GM21390 (cell line): Measurements from ENCODE around the gene SPATA33.
"Not testable (repeated sequence)": the region's sequence is repeated elsewhere in the genome, so short reads cannot be mapped to it uniquely, and the experiment has no call there.

Experiments
- ATAC-seq: cut with Tn5 transposase; IDR thresholded peaks from one replicate; pipeline ENCODE4 v1.9.1; 2021; ENCODE audit not compliant: unreplicated experiment

SPATA33 gene

GRCh38 chr16:89691231-89691985 is 33.8 kb downstream of the SPATA33 start:
- ATAC-seq: no peak

DNA sequence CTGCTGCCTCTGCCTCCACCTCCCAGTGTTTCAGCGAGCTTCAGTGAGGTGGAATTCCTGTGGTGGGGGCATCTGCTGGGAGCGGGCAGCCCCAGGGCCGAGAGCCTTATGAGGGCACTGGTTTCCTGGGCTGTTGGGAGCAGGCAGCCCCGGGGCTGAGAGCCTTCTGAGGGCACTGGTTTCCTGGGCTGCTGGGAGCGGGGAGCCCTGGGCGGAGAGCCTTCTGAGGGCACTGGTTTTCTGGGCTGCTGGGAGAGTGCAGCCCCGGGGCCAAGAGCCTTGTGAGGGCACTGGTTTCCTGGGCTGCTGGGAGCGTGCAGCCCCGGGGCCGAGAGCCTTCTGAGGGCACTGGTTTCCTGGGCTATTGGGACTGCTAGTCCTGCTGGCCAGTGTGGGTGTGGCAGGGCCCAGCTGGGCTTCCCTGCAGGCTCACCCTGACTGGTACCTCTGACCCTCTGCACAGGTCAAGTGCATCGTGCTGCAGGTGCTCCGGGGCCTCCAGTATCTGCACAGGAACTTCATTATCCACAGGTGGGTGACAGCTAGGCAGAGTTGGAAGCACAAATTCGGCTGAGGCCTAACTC is 34.4 kb downstream of the SPATA33 start:
- no peak for ATAC-seq

DNA sequence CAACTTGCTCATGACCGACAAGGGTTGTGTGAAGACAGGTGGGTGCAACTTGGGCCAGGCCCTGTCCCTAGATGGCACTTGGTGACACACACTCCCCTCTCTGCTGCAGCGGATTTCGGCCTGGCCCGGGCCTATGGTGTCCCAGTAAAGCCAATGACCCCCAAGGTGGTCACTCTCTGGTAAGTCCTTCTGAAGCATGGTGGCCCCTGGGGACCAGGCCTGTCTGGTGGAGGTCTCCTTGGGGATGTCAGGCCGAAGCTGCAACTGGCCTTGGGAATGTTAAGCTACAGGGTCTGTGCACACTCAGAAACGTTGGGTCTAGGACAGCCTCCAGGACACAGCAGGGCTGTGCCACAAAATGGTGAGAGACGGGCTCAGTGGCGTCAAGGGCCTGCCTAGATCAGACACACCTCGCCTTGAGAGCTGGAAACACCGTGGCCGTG is 35.7 kb downstream of the SPATA33 start:
- ATAC-seq: no peak

- ATAC-seq: no peak
These were observed 36.5 kb downstream of the SPATA33 start for GRCh38 chr16:89693931-89694783.

GRCh38 chr16:89694784-89695085 is 37.1 kb downstream of the SPATA33 start:
- not testable (repeated sequence) for ATAC-seq

GRCh38 chr16:89695086-89695874 is 37.6 kb downstream of the SPATA33 start:
- ATAC-seq: no peak

DNA sequence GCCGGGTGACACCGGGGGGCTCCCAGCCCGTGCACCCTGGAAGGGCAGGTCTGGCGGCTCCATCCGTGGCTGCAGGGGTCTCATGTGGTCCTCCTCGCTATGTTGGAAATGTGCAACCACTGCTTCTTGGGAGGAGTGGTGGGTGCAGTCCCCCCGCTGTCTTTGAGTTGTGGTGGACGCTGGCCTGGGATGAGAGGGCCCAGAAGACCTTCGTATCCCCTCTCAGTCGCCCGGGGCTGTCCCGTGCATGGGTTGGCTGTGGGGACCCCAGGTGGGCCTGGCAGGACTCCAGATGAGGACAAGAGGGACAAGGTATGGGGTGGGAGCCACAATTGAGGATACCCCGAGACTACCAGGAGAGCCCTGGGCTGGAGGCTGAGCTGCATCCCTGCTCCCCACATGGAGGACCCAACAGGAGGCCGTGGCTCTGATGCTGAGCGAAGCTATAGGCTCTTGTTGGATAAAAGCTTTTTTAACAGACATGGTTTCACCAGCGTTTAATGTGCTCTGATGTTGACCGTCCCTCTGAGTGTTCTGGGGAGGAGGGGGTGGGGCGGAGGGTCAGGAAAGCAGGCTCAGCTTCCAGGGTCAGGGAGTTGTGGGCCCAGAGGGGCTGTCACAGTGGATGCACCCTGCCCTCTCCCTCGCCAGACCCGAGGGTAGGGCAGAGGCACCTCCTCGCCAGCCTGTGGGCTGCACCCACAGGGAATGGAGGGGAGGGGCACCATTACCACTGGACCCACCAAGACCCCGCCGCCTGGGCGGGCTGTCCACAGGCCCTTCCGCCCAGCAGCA is 38.4 kb downstream of the SPATA33 start:
- ATAC-seq: no peak

- ATAC-seq: no peak
These were observed 39.1 kb downstream of the SPATA33 start for GRCh38 chr16:89696670-89697128.

DNA sequence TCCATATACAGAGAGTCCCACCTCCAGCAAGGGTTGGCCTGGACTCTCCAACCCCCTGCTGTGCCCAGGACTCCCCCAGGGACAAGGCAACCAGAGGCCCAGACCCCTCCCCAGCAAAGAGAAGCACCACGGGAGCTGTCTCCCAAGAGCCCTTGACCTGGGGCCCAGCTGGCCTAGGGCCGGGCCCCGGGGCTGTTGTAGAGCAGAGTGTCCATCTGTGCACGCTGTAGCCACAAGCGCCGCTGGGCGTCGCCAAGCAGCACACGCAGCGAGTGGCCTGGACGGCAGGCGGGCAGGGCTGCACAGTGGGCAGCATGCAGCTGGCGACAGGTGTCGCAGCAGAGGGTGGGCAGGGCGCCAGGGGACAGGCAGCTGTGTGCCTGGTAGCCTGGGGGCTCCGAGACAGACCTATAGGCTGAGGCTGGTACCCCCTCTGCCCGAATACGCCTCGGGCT is 39.6 kb downstream of the SPATA33 start:
- no peak for ATAC-seq

DNA sequence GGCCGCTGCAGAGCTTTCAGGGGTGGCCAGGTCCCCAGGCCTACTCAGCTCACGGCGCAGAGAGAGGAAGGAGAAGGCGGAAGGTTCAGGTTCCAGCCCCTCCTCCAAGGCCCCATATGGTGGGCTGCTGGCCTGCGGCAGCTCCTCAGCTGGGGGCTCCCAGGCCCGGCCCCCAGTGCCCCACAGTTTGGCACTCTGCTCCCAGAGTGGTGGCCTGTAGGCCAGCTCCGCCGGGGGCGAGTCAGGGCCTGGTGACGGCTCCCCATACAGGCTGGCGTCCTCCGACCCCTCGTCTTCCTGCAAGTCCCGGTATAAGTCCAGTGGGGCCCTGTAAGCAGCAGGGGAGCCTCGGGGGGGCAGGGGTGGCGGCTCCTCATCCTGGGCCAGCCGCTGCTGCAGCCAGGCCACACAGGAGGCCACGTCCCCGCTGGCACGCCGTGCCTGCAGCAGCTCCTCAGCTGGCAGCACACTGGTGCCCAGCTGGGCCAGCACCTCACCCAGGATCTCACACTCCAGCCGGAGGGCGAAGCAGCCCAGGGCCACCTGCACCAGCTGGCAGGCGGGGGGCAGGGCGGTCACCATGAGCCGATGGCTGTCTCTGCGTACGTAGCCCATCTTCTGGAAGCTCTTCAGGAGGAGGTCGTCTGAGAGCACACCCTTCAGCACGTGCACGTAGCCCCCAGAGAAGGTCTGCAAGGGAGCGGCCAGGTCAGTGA is 40.1 kb downstream of the SPATA33 start:
- no peak for ATAC-seq

- not testable (repeated sequence) for ATAC-seq
These were observed 41.1 kb downstream of the SPATA33 start for GRCh38 chr16:89698717-89699116.

- not testable (repeated sequence) for ATAC-seq
These were observed 42.0 kb downstream of the SPATA33 start for GRCh38 chr16:89699629-89700099.

DNA sequence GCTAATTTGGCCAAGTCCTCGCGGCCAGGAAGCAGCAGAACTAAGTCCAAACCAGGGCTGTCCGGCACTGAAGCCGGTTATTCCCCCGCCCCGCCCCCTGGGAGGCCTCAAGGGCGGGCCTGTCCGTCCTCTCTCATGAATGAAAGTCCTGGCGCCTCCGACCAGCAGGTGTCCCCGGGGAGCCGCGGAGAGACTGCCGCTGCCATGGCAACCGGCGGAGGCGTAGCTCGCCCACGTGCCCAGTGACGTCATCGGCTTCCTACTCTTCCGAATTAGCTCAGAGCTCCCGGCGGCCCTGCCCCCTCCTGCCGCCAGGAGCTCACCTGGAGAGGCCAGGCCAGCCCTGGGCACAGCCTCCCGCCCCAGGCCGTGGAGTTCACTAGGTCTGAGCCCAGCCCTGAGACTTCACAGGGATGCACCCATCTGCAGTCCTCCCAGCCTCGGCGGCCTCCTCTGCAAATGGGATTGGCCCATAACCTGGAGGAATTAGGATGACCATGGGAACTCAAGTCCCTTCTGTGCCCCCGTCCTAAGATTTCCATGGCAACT is 42.5 kb downstream of the SPATA33 start:
- ATAC-seq: no peak

- no peak for ATAC-seq
These were observed 43.2 kb downstream of the SPATA33 start for GRCh38 chr16:89700649-89701424.

DNA sequence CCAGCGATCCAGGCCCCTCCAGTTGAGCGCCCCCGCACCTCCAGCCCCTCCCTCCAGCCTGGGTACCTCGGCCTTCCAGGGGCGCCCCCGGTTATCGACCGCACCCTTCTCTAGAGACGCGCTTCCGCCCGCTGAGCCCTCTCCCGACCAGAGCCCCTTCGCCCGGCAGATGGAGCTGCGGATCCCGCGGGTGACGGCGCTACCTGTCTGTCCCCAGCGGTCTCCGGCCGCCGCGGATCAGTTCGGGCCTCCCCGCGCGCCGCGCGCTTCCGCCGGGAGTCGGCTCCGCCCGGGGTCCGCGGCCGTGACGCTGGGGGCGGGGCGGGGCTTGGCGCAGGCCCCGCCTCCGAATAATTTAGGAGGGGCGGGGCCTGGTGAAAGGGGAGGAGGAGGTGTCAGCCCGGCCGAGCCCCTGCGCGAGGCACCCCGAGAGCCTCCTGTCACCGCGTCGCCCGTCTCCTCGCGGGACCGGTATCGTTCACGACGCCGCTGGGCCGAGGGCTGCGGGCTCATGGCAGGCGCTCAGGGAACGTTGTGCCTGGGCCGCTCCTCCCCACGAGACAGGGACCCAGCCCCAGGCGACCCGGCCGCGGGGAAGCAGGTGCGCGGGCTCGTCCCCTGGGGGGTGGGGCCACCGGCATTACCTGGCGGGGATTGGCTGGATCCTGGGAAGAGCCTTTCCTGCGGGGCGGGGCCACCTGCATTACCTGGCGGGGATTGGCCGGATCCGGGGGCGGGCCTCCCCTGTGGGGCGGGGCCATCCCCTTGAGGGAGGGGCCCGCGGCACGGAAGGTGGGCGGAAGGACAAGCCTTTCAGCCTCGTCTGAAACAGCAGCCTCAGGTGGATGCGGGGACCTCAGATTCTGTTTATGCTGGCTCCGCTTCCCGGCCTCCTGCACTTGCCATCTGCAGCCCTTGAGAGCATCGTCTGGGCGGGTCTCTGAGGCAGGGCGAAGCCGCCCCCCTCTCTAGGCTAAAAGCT is 44.1 kb downstream of the SPATA33 start, which contains the start of gene SPATA2L:
SPATA2L (minus strand) TSS at position 281 of the 982 bp plus-strand sequence. CDS start 473 bp downstream, outside the sequence.
- ATAC-seq: peak; percentile 63

- no peak for ATAC-seq
These were observed 46.6 kb downstream of the SPATA33 start for GRCh38 chr16:89704281-89704680.

DNA sequence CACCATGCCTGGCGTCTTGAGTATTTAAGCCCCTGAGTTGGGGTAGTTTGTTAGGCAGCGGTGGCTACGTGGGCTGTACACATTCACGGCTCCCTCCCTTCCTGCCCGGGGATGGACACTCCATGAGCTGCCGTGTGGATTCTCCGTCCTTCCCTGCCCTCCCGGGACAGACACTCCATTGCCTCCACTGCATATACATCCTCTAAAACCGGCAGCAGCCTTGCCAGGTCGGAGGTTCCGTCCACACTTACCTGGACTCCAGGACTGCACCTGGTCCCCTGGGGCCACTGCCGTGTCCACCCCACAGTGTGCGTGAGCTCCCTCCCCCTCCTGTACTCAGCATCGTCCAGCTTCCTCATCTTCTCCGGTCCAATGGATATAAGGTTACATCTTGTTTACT is 47.4 kb downstream of the SPATA33 start:
- no peak for ATAC-seq
